EH (cell line): ENCODE results near the gene COL6A5.
"Not testable (repeated sequence)": the region's sequence is repeated elsewhere in the genome, so short reads cannot be mapped to it uniquely, and the experiment has no call there.

Experiments
- DNase-seq: peaks from one replicate; pipeline ENCODE4 v3.0.0-alpha.2; 2015; ENCODE audit warnings: low read depth

Gene COL6A5

GRCh38 chr3:130389743-130390478 is 44.4 kb downstream of the COL6A5 start:
- no peak for DNase-seq

GRCh38 chr3:130392266-130392665 is 46.8 kb downstream of the COL6A5 start:
- no peak for DNase-seq

- DNase-seq, result no peak
Observed at GRCh38 chr3:130393594-130393993, 48.1 kb downstream of the COL6A5 start.

GRCh38 chr3:130395331-130395730 is 49.9 kb downstream of the COL6A5 start:
- DNase-seq, result no peak

GRCh38 chr3:130395916-130396315 is 50.4 kb downstream of the COL6A5 start:
- DNase-seq, result peak; percentile 33

- no peak for DNase-seq
Observed at GRCh38 chr3:130404401-130404800, 58.9 kb downstream of the COL6A5 start.

GRCh38 chr3:130405956-130406355 is 60.5 kb downstream of the COL6A5 start:
- DNase-seq, result no peak

- DNase-seq, result not testable (repeated sequence)
Observed at GRCh38 chr3:130408253-130408652, 62.8 kb downstream of the COL6A5 start.

GRCh38 chr3:130411320-130411719 is 65.8 kb downstream of the COL6A5 start:
- DNase-seq, result no peak

GRCh38 chr3:130412991-130413560 is 67.6 kb downstream of the COL6A5 start:
- no peak for DNase-seq

GRCh38 chr3:130414457-130414856 is 69.0 kb downstream of the COL6A5 start:
- DNase-seq, result no peak

- DNase-seq, result no peak
Observed at GRCh38 chr3:130420466-130420865, 75.0 kb downstream of the COL6A5 start.

GRCh38 chr3:130423064-130423463 is 77.6 kb downstream of the COL6A5 start:
- DNase-seq, result no peak

- DNase-seq, result no peak
Observed at GRCh38 chr3:130424837-130425236, 79.4 kb downstream of the COL6A5 start.

- peak; percentile 10 for DNase-seq
Observed at GRCh38 chr3:130425484-130425883, 80.0 kb downstream of the COL6A5 start.

GRCh38 chr3:130426206-130426605 is 80.7 kb downstream of the COL6A5 start:
- DNase-seq, result no peak

- no peak for DNase-seq
Observed at GRCh38 chr3:130428871-130429712, 83.6 kb downstream of the COL6A5 start.

GRCh38 chr3:130429713-130430023 is 84.2 kb downstream of the COL6A5 start:
- DNase-seq, result no peak

GRCh38 chr3:130430266-130430665 is 84.8 kb downstream of the COL6A5 start:
- DNase-seq, result no peak

- not testable (repeated sequence) for DNase-seq
Observed at GRCh38 chr3:130432086-130432485, 86.6 kb downstream of the COL6A5 start.

- no peak for DNase-seq
Observed at GRCh38 chr3:130433306-130433705, 87.8 kb downstream of the COL6A5 start.

- DNase-seq, result no peak
Observed at GRCh38 chr3:130442284-130442683, 96.8 kb downstream of the COL6A5 start.

GRCh38 chr3:130446840-130447239 is 101.4 kb downstream of the COL6A5 start:
- not testable (repeated sequence) for DNase-seq
